Activated CD8-positive, alpha-beta memory T cell treated with anti-CD3 and anti-CD28 coated beads, Interleukin-2, amount 50 U/mL, for 1 hour (primary cell): Measurements from ENCODE around the gene CRLF2.
"Not testable (repeated sequence)": the region's sequence is repeated elsewhere in the genome, so short reads cannot be mapped to it uniquely, and the experiment has no call there.

Source experiments
- DNase-seq: peaks from one replicate; pipeline ENCODE4 v3.0.0-alpha.2; 2020; ENCODE audit errors: extremely low read depth

Gene CRLF2

GRCh38 chrX:1167466-1167865 is 45.0 kb downstream of the CRLF2 start:
- no peak for DNase-seq

GRCh38 chrX:1165535-1166196 is 46.8 kb downstream of the CRLF2 start:
- DNase-seq: no peak

GRCh38 chrX:1164322-1165288 is 47.8 kb downstream of the CRLF2 start:
- no peak for DNase-seq

- no peak for DNase-seq
These were observed 49.2 kb downstream of the CRLF2 start for GRCh38 chrX:1163231-1163630.

- DNase-seq: no peak
These were observed 50.1 kb downstream of the CRLF2 start for GRCh38 chrX:1162119-1162916.

GRCh38 chrX:1159548-1159947 is 52.9 kb downstream of the CRLF2 start:
- DNase-seq: no peak

- not testable (repeated sequence) for DNase-seq
These were observed 55.6 kb downstream of the CRLF2 start for GRCh38 chrX:1156681-1157455.

- no peak for DNase-seq
These were observed 58.5 kb downstream of the CRLF2 start for GRCh38 chrX:1153940-1154339.

- no peak for DNase-seq
These were observed 60.4 kb downstream of the CRLF2 start for GRCh38 chrX:1152090-1152489.

- no peak for DNase-seq
These were observed 60.9 kb downstream of the CRLF2 start for GRCh38 chrX:1151378-1152077.

GRCh38 chrX:1150569-1151347 is 61.7 kb downstream of the CRLF2 start:
- no peak for DNase-seq

- no peak for DNase-seq
These were observed 64.6 kb downstream of the CRLF2 start for GRCh38 chrX:1147611-1148515.

- DNase-seq: no peak
These were observed 68.2 kb downstream of the CRLF2 start for GRCh38 chrX:1144293-1144692.
